C1 segment of cervical spinal cord (tissue), 14 donors: Measurements from ENCODE around the gene UGT2B7.
"Not testable (repeated sequence)": the region's sequence is repeated elsewhere in the genome, so short reads cannot be mapped to it uniquely, and the experiment has no call there.

Source experiments
- DNase-seq, 14 donors: peaks; one replicate each; lab custom pipeline; 2025; lab: John Stamatoyannopoulos, UW

Gene UGT2B7

GRCh38 chr4:69088473-69088872 is 7.8 kb upstream of the UGT2B7 start:
- DNase-seq = no peak

GRCh38 chr4:69089388-69089787 is 6.9 kb upstream of the UGT2B7 start:
- DNase-seq = no peak

GRCh38 chr4:69092190-69092589 is 4.1 kb upstream of the UGT2B7 start:
- DNase-seq = no peak

GRCh38 chr4:69092980-69093568 is 3.2 kb upstream of the UGT2B7 start:
- no peak for DNase-seq

GRCh38 chr4:69093681-69094080 is 2.6 kb upstream of the UGT2B7 start:
- no peak for DNase-seq

- no peak for DNase-seq
These were observed 958 bp upstream of the UGT2B7 start for GRCh38 chr4:69095301-69095731.

GRCh38 chr4:69096810-69097209 is 536 bp downstream of the UGT2B7 start:
- no peak for DNase-seq

GRCh38 chr4:69098470-69098869 is 2.2 kb downstream of the UGT2B7 start:
- no peak for DNase-seq

- no peak for DNase-seq
These were observed 3.6 kb downstream of the UGT2B7 start for GRCh38 chr4:69099910-69100309.

- DNase-seq = not testable (repeated sequence)
These were observed 6.4 kb downstream of the UGT2B7 start for GRCh38 chr4:69102668-69103067.

GRCh38 chr4:69104719-69105275 is 8.5 kb downstream of the UGT2B7 start:
- DNase-seq = no peak

GRCh38 chr4:69115151-69115850 is 19.0 kb downstream of the UGT2B7 start:
- not testable (repeated sequence) for DNase-seq

GRCh38 chr4:69115851-69116213 is 19.6 kb downstream of the UGT2B7 start:
- DNase-seq = no peak

- no peak for DNase-seq
These were observed 20.5 kb downstream of the UGT2B7 start for GRCh38 chr4:69116645-69117321.

GRCh38 chr4:69120870-69121269 is 24.6 kb downstream of the UGT2B7 start:
- DNase-seq = no peak

GRCh38 chr4:69122476-69122875 is 26.2 kb downstream of the UGT2B7 start:
- no peak for DNase-seq

GRCh38 chr4:69124941-69125340 is 28.7 kb downstream of the UGT2B7 start:
- no peak for DNase-seq

- DNase-seq = no peak
These were observed 29.8 kb downstream of the UGT2B7 start for GRCh38 chr4:69126024-69126423.

- no peak for DNase-seq
These were observed 37.7 kb downstream of the UGT2B7 start for GRCh38 chr4:69133993-69134392.

GRCh38 chr4:69134471-69134870 is 38.2 kb downstream of the UGT2B7 start:
- no peak for DNase-seq

- DNase-seq = no peak
These were observed 45.0 kb downstream of the UGT2B7 start for GRCh38 chr4:69141320-69141719.

- no peak for DNase-seq
These were observed 51.1 kb downstream of the UGT2B7 start for GRCh38 chr4:69147334-69147733.

- DNase-seq = no peak
These were observed 57.7 kb downstream of the UGT2B7 start for GRCh38 chr4:69154021-69154420.
